Left lobe of liver (tissue), 2 donors: ENCODE data around the gene CRTC3. TPM values are rescaled to one million over a fixed set of nuclear protein-coding genes. Genes with fewer than 3 reads are reported as not detected.
"Not testable (repeated sequence)": the region's sequence is repeated elsewhere in the genome, so short reads cannot be mapped to it uniquely, and the experiment has no call there.

Experiments used
- ATAC-seq: fragments of 200-7000 bp; cut with Tn5 transposase; one replicate; pipeline ENCODE4 v1.9.1; 2020; ENCODE audit warnings: mild to moderate bottlenecking, moderate library complexity
- DNase-seq: peaks from one replicate; pipeline ENCODE4 v3.0.0-alpha.2; 2020; ENCODE audit warnings: low spot score
- total RNA-seq: library from RNA; stranded (reverse); gene quantifications from one replicate; pipeline ENCODE4 v1.2.1, GENCODE V29; 2021
- donor health status: DM: no; HTN: no; CAD: no; lungs with moderate emphysema.
- donor health status: DM: no; HTN: yes; CAD: no.

The CRTC3 gene
- total RNA-seq, 1 donor from 2014 or later, result 14.7 TPM

GRCh38 chr15:90645873-90646575 lies 116.3 kb downstream of the CRTC3 start:
- ATAC-seq (no peak), DNase-seq (no peak)

DNA sequence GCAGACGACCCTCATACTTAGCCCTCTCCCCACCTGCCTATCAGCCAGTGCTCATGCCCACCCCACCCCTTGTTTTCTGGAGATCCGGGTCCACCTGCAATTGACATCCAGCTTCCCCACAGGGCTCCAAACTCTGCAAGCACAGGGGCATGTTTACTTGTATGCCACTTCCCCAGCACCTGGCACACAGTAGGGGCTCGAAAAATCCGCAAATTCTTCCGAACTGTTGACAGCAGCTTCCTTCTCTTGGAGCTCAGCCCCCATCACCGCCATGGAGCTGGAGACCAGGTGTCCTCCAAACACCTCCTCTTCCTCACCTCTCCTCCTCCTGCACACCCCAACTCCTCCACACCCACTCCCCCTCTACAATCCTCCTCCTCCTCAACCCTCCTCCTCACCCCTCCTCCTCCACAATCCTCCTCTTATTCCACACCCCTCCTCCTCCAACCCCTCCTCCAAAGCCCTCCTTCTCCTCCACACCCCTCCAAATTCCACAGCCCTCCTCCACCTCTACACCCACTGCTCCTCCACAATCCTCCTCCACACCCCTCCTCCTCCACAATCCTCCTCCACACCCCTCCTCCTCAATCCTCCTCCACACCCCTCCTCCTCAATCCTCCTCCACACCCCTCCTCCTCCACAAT lies 117.1 kb downstream of the CRTC3 start:
- no peak for ATAC-seq
- no peak for DNase-seq

GRCh38 chr15:90647326-90647725 lies 117.6 kb downstream of the CRTC3 start:
- ATAC-seq, result no peak
- DNase-seq, result no peak

DNA sequence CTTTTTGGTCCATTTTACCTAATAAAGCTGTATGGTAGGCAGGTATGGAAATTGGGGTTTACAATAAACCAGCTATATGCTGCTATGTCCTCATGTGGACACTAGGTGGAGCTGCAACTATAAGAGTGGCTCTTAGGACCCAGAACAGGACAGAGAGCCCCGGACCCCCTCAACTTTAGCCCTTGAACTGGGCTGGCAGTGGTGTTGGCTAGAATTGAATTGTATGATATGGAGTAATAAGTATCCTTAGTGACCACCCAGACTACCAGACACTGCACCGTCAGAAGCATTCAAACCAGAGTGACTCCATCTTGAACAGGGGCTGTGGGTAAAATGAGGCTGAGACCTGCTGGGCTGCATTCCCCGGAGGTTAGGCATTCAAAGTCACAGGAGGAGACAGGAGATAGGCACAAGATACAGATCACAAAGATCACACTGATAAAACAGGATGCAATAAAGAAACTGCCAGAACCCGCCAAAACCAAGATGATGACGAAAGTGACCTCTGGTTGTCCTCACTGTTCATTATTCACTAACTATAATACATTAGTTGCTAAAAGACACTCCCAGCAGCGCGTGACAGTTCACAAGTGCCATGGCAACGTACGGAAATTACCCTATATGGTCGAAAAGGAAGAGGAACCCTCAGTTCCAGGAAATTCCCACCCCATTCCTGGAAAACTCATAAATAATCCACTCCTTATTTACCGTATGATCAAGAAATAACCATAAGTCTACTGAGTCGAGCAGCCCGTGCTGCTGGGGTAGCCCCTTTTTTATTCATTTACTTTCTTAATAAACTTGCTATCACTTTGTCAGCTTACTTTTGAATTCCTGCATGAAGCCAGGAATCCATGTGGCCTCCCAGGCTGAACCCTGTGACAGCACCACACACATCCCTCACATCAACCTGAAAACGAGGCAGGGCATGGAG lies 118.7 kb downstream of the CRTC3 start:
- DNase-seq (no peak), ATAC-seq (peak; percentile 86)

DNA sequence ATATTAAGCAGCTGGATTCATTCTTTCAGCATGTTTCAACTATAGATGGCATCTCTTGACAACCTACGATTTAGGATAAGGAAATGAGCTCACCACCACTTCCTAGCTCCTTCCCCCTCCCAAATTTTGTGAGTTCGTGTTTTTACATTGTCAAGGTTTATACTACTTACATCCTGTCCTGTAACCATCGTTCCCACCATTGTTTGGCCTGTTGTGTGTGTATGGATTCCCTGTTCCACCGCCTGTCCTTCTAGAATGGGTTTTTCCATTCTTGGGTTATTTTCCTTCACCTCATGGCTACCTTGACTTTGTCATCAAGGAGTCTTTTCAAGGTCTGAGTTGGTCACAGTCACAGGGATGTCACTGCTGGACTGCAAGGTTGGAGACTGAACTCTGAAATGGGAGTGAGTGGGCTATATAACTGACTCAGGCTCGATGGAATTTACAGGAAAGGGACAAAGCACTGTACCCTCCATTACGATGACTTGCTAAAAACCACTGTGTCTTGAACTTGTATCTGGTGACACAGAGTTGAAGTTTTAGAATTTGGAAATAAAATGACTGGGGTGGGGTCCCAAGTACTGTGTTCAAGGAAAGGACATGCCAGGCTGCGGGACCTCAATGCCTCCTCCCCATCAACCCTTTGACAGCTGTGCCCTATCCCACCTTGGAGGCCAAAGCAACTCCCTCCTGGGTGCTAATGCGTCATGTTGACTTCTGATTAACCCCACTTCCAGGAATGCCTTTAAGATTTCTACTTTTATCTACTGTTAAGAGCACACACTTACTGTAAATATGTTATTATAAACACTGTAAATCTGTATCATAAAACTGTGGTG lies 120.6 kb downstream of the CRTC3 start:
- no peak for ATAC-seq
- DNase-seq, result no peak

GRCh38 chr15:90650956-90651689 lies 121.4 kb downstream of the CRTC3 start:
- peak; percentile 75 for ATAC-seq
- DNase-seq, result peak; percentile 68

- DNase-seq (no peak), ATAC-seq (peak; percentile 53)
These were observed 124.8 kb downstream of the CRTC3 start for GRCh38 chr15:90654233-90655136.

GRCh38 chr15:90657520-90658172 lies 127.9 kb downstream of the CRTC3 start:
- not testable (repeated sequence) for DNase-seq, ATAC-seq

DNA sequence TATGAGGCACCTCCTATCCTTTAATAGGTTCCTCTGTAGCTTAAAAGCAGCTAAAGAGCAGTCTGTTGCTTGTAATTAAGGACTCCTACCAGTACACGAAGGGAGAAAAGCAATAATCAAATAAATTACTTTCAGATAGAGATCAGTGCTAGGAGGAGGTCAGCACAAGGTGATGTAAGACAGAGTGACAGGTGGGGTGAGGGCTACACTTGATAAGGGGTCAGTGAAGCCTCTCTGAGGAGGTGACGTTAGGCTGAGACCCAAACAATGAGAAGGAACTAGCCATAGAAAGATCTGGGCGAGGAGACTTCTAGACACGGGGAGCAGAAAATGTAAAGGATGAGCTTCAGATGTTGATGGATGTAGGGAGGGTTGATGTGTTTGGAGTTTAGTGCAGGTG lies 129.8 kb downstream of the CRTC3 start:
- DNase-seq, result no peak
- ATAC-seq, result no peak

- ATAC-seq (peak; percentile 12), DNase-seq (no peak)
These were observed 130.7 kb downstream of the CRTC3 start for GRCh38 chr15:90660195-90660998.

DNA sequence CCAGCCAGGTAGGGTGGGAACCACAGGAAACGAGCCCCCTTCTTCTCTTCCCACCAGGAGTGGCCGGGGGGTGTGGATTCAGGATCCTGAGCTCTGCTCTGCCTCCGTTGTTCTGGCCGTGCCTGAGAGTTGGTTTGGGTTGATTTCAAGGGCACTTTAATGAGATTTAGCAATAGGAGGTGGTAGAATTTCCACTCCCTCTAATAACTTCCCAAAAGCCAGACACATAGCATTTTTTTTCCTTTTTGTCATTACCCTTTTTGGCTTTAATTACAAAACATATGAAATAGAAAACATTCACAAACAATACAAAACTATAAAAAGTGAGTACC lies 131.2 kb downstream of the CRTC3 start:
- not testable (repeated sequence) for ATAC-seq, DNase-seq

DNA sequence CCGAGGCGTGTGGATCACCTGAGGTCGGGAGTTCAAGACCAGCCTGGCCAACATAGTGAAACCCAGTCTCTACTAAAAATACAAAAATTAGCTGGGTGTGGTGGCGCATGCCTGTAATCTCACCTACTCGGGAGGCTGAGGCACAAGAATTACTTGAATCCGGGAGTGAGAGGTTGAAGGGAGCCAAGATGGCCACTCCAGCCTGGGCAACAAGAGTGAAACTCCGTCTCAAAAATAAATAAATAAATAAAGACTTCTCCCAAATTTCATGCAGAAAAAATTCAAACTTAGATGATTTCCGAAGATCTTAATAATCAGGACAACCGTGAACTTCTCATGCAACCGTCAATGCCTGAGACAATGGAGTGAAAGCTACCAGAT lies 134.3 kb downstream of the CRTC3 start:
- ATAC-seq, DNase-seq: not testable (repeated sequence)

DNA sequence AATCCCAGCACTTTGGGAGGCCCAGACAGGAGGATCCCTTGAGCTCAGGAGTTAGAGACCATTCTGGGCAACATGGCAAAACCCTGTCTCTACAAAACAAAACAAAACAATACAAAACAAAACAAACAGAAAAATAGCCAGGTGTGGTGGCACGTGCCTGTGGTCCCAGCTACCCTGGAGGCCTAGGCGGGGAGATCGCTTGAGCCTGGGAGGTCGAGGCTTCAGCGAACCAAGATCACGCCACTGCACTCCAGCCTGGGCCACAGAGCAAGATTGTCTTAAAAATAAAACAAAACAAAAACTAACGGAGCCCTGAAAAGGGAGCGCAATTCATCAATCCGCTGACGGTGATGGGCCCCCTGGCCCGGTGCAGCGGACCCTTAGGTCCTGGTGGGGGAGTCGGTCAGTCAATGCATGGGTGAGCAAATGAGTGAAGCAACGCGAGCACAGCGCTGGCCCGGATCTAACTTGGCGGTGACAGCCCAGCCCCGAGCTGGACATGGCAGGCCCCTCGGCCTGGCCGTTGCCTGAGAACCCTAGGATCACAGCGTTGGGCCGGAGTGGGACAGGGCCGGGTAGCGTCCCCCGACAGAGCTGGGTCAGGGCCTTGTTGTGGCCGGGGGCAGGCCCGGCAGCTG lies 135.0 kb downstream of the CRTC3 start:
- DNase-seq (no peak), ATAC-seq (peak; percentile 71)

DNA sequence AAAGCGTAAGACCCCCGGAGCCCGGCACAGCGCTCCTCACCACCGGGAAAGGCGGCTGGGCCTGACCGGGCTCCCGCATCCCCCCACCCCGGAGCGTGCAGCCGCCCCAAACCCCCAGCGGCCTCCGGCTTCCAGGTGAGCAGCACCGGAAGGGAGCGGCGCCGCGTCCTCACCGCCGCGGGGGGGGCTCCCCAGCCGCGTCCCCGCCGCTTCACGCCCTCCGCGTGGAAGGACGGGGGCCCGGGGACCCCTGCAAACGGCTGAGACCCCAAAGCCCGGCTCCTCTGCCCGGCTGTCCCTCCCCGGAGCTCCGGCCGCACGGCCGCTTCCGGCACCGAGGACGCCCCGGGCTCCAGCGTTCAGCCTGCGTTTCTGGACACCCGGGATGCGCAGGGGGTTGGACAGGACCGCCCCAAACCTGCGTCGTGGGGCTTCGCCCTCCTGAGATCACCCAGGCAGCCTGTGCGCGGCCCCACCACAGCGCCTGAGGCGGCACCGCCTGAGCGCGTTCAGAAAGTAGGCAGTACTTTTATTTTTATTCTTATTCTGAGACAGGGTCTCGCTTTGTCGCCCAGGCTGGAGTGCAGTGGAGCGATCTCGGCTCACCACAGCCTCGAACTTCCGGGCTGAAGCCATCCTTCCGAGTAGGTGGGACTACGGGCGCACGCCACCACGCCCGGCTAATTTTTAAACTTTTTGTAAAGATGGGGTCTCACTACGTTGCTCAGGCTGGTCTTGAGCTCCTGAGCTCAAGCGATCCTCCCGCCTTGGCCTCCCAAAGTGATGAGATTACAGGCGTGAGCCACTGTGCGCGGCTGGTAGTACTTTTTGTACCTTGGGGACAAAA lies 135.8 kb downstream of the CRTC3 start:
- DNase-seq (peak; percentile 75), ATAC-seq (peak; percentile 94)

- ATAC-seq (no peak), DNase-seq (no peak)
These were observed 136.6 kb downstream of the CRTC3 start for GRCh38 chr15:90666135-90666909.
